ENCODE data around the gene MTUS2. TPM values are rescaled to one million over a fixed set of nuclear protein-coding genes. Genes with fewer than 3 reads are reported as not detected.

The MTUS2 gene
- total and polyA plus RNA-seq, 10 of the 15 experiments (the other 5 are each of a cell fraction or from before 2014, with no cell fraction given) = under 0.01 to 0.05 (median 0.02) TPM; not detected in 6

GRCh38 chr13:29429286-29429900, 609.3 kb downstream of the MTUS2 start:
- RAD21 ChIA-PET (ENCODE audit: unreplicated experiment) = no interaction called here
- ATAC-seq (no peak), DNase-seq (ENCODE audit: low read depth, low spot score) (no peak), FAIRE-seq (no peak)
- CTCF ChIA-PET = no interaction called here
- no peaks in the 10 kb centered on the region for H3K79me2 ChIP-seq (ENCODE audit: control insufficient read depth, insufficient read depth, low read length)
- no peaks in the 10 kb centered on the region for H3K36me3 ChIP-seq (ENCODE audit: control insufficient read depth in 2 of 2, insufficient read depth in 2 of 2, low read length in 1 of 2)
- no TSS peak for BruUV-seq (replicated peaks)
- no peak overlapping the region for H3K4me3 ChIP-seq
- 40% methylated on average over 2 of the region's 2 CpGs for WGBS (ENCODE audit: insufficient coverage, insufficient replicate concordance, low lambda C conversion rate, missing lambda C conversion rate)
- TF ChIP-seq BMI1 (IDR thresholded peaks at IDR 0.05; ENCODE audit: borderline replicate concordance) (no peak), BRCA1 (IDR thresholded peaks at IDR 0.05; ENCODE audit: low read depth, low read length) (no peak), IKZF1 (conservative IDR thresholded peaks at IDR 0.05) (no peak), NKRF (conservative IDR thresholded peaks at IDR 0.05) (no peak), POU2F2 (IDR thresholded peaks at IDR 0.05; ENCODE audit: borderline replicate concordance, low read depth, low read length) (no peak), TBL1XR1 (IDR thresholded peaks at IDR 0.05; ENCODE audit: low read depth, low read length) (no peak), ZZZ3 (IDR thresholded peaks at IDR 0.05; ENCODE audit: control insufficient read depth, insufficient read length, low read depth) (no peak), TCF7 (IDR thresholded peaks at IDR 0.05; ENCODE audit: borderline replicate concordance) (no peak), EP300 (IDR thresholded peaks at IDR 0.05; ENCODE audit: borderline replicate concordance in 1 of 2, control insufficient read depth in 1 of 2, low read depth in 2 of 2, low read length in 2 of 2) (no peak), SP1 (IDR thresholded peaks at IDR 0.05; ENCODE audit: low read depth, low read length) (no peak)
- POLR2A ChIA-PET = no interaction called here
- SMC1A ChIA-PET (ENCODE audit: uncharacterized antibody, unreplicated experiment) = no interaction called here
- no peak overlapping the region for H3K9ac ChIP-seq (ENCODE audit: control insufficient read depth, insufficient read depth, low read length)
- intact Hi-C loops (cut with micrococcal nuclease; ENCODE audit: unreplicated experiment) = no loop called here
- no peak overlapping the region for H3K4me2 ChIP-seq (ENCODE audit: control insufficient read depth, insufficient read depth)
- H3K27ac ChIP-seq (ENCODE audit: control insufficient read depth, insufficient read depth) = no peak overlapping the region
- H2AFZ ChIP-seq (ENCODE audit: control insufficient read depth, low read depth, low read length) = no peak overlapping the region
- no peaks in the 10 kb centered on the region for H4K20me1 ChIP-seq (ENCODE audit: control insufficient read depth, insufficient read depth)
- peaks cover 9 to 15% of the 10 kb centered on the region in 2 experiments for H3K27me3 ChIP-seq (replicated peaks in 1 of 2; ENCODE audit: control insufficient read depth in 2 of 2, insufficient read depth in 2 of 2, low read length in 1 of 2)
- no peaks in the 10 kb centered on the region for H3K4me1 ChIP-seq (ENCODE audit: control insufficient read depth, insufficient read depth, low read length)
- in situ Hi-C loops (cut with MboI) = no loop called here
- H3K9me3 ChIP-seq (replicated peaks; ENCODE audit: control insufficient read depth, insufficient read depth, low read length) = no peaks in the 10 kb centered on the region
